CD8-positive, alpha-beta memory T cell (primary cell): ENCODE results near the gene PGRMC2. TPM values are rescaled to one million over a fixed set of nuclear protein-coding genes. Genes with fewer than 3 reads are reported as not detected.

Source experiments
- CTCF ChIA-PET: fragments of 350-600 bp; sonication (Branson Sonifier 250); formaldehyde crosslinking; loops from one replicate; lab custom pipeline; 2021; ENCODE audit warnings: antibody characterized with exemption; lab: Charles Lee
- POLR2A ChIA-PET: fragments of 350-600 bp; sonication (Branson Sonifier 250); formaldehyde crosslinking; loops from one replicate; lab custom pipeline; 2021; ENCODE audit warnings: antibody characterized with exemption; lab: Charles Lee
- DNase-seq, 5 donors: peaks; one replicate each; pipeline versions ENCODE4 v3.0.0 to v3.0.0-alpha.2; 2020 to 2022; ENCODE audit warnings: mixed read lengths in 1 of 5
- H3K27ac ChIP-seq: one replicate; pipeline ENCODE4 v1.7.0; 2013; ENCODE audit warnings: low read depth, mild to moderate bottlenecking, low read length, moderate library complexity
- H3K27me3 ChIP-seq: 2 replicates; pipeline ENCODE4 v1.7.0; 2013; ENCODE audit warnings: low read length, mild to moderate bottlenecking; ENCODE audit not compliant: insufficient read depth, poor library complexity, severe bottlenecking
- H3K36me3 ChIP-seq: 2 replicates; pipeline ENCODE4 v1.7.0; 2013; ENCODE audit warnings: mild to moderate bottlenecking, low read length, moderate library complexity; ENCODE audit not compliant: insufficient read depth
- H3K4me1 ChIP-seq: 2 replicates; pipeline ENCODE4 v1.7.0; 2013; ENCODE audit warnings: mild to moderate bottlenecking, low read length, moderate library complexity; ENCODE audit not compliant: insufficient read depth
- H3K4me3 ChIP-seq: 2 replicates; pipeline ENCODE4 v1.7.0; 2013; ENCODE audit warnings: mild to moderate bottlenecking, low read length
- H3K9me3 ChIP-seq: 2 replicates; pipeline ENCODE4 v1.7.0; 2013; ENCODE audit warnings: mild to moderate bottlenecking, low read length
- H3K27ac Mint-ChIP-seq, 8 donors: one replicate each; pipeline ENCODE4 v1.8.0; 2020 to 2021; ENCODE audit warnings: mixed read lengths in 8 of 8, mild to moderate bottlenecking in 6 of 8, inconsistent platforms in 3 of 8, moderate library complexity in 3 of 8
- H3K27me3 Mint-ChIP-seq, 2 donors: one replicate each; pipeline ENCODE4 v1.8.0; 2020 to 2021; ENCODE audit warnings: mixed read lengths in 2 of 2, mild to moderate bottlenecking in 1 of 2, moderate library complexity in 1 of 2
- H3K36me3 Mint-ChIP-seq, 3 donors: one replicate each; pipeline ENCODE4 v1.8.0; 2020 to 2021; ENCODE audit warnings: mixed read lengths in 3 of 3, inconsistent platforms in 1 of 3, mild to moderate bottlenecking in 1 of 3
- H3K4me1 Mint-ChIP-seq, 3 donors: one replicate each; pipeline ENCODE4 v1.8.0; 2020 to 2021; ENCODE audit warnings: mixed read lengths in 3 of 3, inconsistent platforms in 1 of 3, mild to moderate bottlenecking in 1 of 3
- H3K4me3 Mint-ChIP-seq, 7 donors: one replicate each; pipeline ENCODE4 v1.8.0; 2020 to 2021; ENCODE audit warnings: mixed read lengths in 7 of 7, mild to moderate bottlenecking in 6 of 7, moderate library complexity in 4 of 7, inconsistent platforms in 2 of 7
- H3K9me3 Mint-ChIP-seq, 5 donors: one replicate each; pipeline ENCODE4 v1.8.0; 2020 to 2022; ENCODE audit warnings: mixed read lengths in 5 of 5, mild to moderate bottlenecking in 3 of 5, moderate library complexity in 2 of 5, inconsistent platforms in 1 of 5
- polyA plus RNA-seq: library from polyadenylated mRNA; unstranded; fragments of 300-500 nt; fragmentation: Illumina TruSeq; gene quantifications from one replicate; pipeline ENCODE4 v1.2.3, GENCODE V29; 2021
- total RNA-seq, 2 experiments: library from RNA; stranded (reverse); gene quantifications; one replicate each; pipeline ENCODE4 v1.2.3, GENCODE V29; 2021

PGRMC2 gene
- total RNA-seq (10 to 100 TPM; 36.9 to 40.5 TPM), polyA plus RNA-seq (23.6 TPM)

GRCh38 chr4:128287141-128287870 is at the start of gene PGRMC2:
Gene PGRMC2 (minus strand): TSS chr4:128287813. CDS start chr4:128287790, 23 bp downstream.
- no peaks in the 10 kb centered on the region for H3K27me3 ChIP-seq
- ChIA-PET POLR2A (interaction anchor here (0.6 to 2.3 kb wide), 4 partner anchors 227 to 806 kb away, joined by 4 to 8 read pairs (median 4); partner anchors contain the start of genes ABHD18, LARP1B, MFSD8 and SCLT1), CTCF (no interaction called here)
- DNase-seq: no peak
- H3K36me3 ChIP-seq: no peaks in the 10 kb centered on the region
- Mint-ChIP-seq H3K36me3 (peaks cover 0 to 20% (median 1%) of the 10 kb centered on the region in 3 donors), H3K4me3 (peak within 1 kb of the TSS; percentile 79 to 97 (median 89)), H3K27ac (peak within 1 kb of the TSS; percentile 86 to 100 (median 98)), H3K4me1 (peaks cover 44 to 52% (median 50%) of the 10 kb centered on the region in 3 donors), H3K27me3 (no peaks in the 10 kb centered on the region), H3K9me3 (no peaks in the 10 kb centered on the region)
- H3K9me3 ChIP-seq: no peaks in the 10 kb centered on the region
- H3K27ac ChIP-seq: peak within 1 kb of the TSS; percentile 94
- peak within 1 kb of the TSS; percentile 57 for H3K4me3 ChIP-seq
- peaks cover 24% of the 10 kb centered on the region for H3K4me1 ChIP-seq

GRCh38 chr4:128335541-128335940 is 47.9 kb upstream of the PGRMC2 start:
- H3K9me3 Mint-ChIP-seq: peaks cover 0 to 2% (median 0%) of the 10 kb centered on the region in 5 donors
- Histone ChIP-seq H3K27ac (no peak overlapping the region), H3K36me3 (no peaks in the 10 kb centered on the region), H3K4me1 (no peaks in the 10 kb centered on the region), H3K27me3 (no peaks in the 10 kb centered on the region), H3K9me3 (no peaks in the 10 kb centered on the region), H3K4me3 (no peak overlapping the region)
- ChIA-PET CTCF (no interaction called here), POLR2A (no interaction called here)
- no peaks in the 10 kb centered on the region for H3K27me3 Mint-ChIP-seq
- H3K4me3 Mint-ChIP-seq: no peak overlapping the region
- DNase-seq: no peak
- no peak overlapping the region for H3K27ac Mint-ChIP-seq
- peaks cover 0 to 1% (median 0%) of the 10 kb centered on the region in 3 donors for H3K36me3 Mint-ChIP-seq
- H3K4me1 Mint-ChIP-seq: no peaks in the 10 kb centered on the region

GRCh38 chr4:128334256-128334655 is 46.6 kb upstream of the PGRMC2 start:
- no peak for DNase-seq
- Mint-ChIP-seq H3K4me1 (no peaks in the 10 kb centered on the region), H3K36me3 (peaks cover 0 to 8% (median 2%) of the 10 kb centered on the region in 3 donors), H3K27me3 (no peaks in the 10 kb centered on the region), H3K4me3 (no peak overlapping the region), H3K27ac (no peak overlapping the region), H3K9me3 (peaks cover 0 to 2% (median 0%) of the 10 kb centered on the region in 5 donors)
- H3K36me3 ChIP-seq: no peaks in the 10 kb centered on the region
- H3K9me3 ChIP-seq: no peaks in the 10 kb centered on the region
- no peak overlapping the region for H3K4me3 ChIP-seq
- no peaks in the 10 kb centered on the region for H3K27me3 ChIP-seq
- no peak overlapping the region for H3K27ac ChIP-seq
- ChIA-PET CTCF (no interaction called here), POLR2A (no interaction called here)
- H3K4me1 ChIP-seq: no peaks in the 10 kb centered on the region

GRCh38 chr4:128333309-128334018 is 45.9 kb upstream of the PGRMC2 start:
- CTCF ChIA-PET: no interaction called here
- H3K27me3 ChIP-seq: no peaks in the 10 kb centered on the region

GRCh38 chr4:128332081-128332480 is 44.5 kb upstream of the PGRMC2 start:
- H3K27ac Mint-ChIP-seq: no peak overlapping the region
- no peaks in the 10 kb centered on the region for H3K4me1 Mint-ChIP-seq
- DNase-seq: no peak
- POLR2A ChIA-PET: no interaction called here
- H3K27me3 Mint-ChIP-seq: no peaks in the 10 kb centered on the region
- peaks cover 0 to 2% (median 0%) of the 10 kb centered on the region in 5 donors for H3K9me3 Mint-ChIP-seq
- peaks cover 4 to 20% (median 4%) of the 10 kb centered on the region in 3 donors for H3K36me3 Mint-ChIP-seq
- no peak overlapping the region for H3K4me3 ChIP-seq
- CTCF ChIA-PET: no interaction called here
- H3K9me3 ChIP-seq: no peaks in the 10 kb centered on the region
- no peak overlapping the region for H3K27ac ChIP-seq
- H3K27me3 ChIP-seq: no peaks in the 10 kb centered on the region
- H3K36me3 ChIP-seq: no peaks in the 10 kb centered on the region
- no peaks in the 10 kb centered on the region for H3K4me1 ChIP-seq
- H3K4me3 Mint-ChIP-seq: no peak overlapping the region

More at GRCh38 chr4:128333309-128334018, 45.9 kb upstream of the PGRMC2 start:
- Mint-ChIP-seq H3K36me3 (peaks cover 0 to 14% (median 4%) of the 10 kb centered on the region in 3 donors), H3K4me3 (no peak overlapping the region), H3K4me1 (no peaks in the 10 kb centered on the region), H3K27ac (peak overlapping the region in 1 of 8 donors; percentile 56), H3K9me3 (peaks cover 0 to 2% (median 0%) of the 10 kb centered on the region in 5 donors), H3K27me3 (no peaks in the 10 kb centered on the region)
- Histone ChIP-seq H3K4me1 (no peaks in the 10 kb centered on the region), H3K9me3 (no peaks in the 10 kb centered on the region), H3K36me3 (no peaks in the 10 kb centered on the region), H3K4me3 (no peak overlapping the region), H3K27ac (no peak overlapping the region)
- POLR2A ChIA-PET: no interaction called here
- no peak for DNase-seq

GRCh38 chr4:128329638-128330037 is 42.0 kb upstream of the PGRMC2 start:
- H3K9me3 Mint-ChIP-seq: peaks cover 0 to 2% (median 0%) of the 10 kb centered on the region in 5 donors
- H3K4me3 ChIP-seq: no peak overlapping the region
- H3K27me3 ChIP-seq: no peaks in the 10 kb centered on the region
- H3K4me1 ChIP-seq: no peaks in the 10 kb centered on the region
- ChIA-PET POLR2A (no interaction called here), CTCF (no interaction called here)
- H3K27ac Mint-ChIP-seq: no peak overlapping the region
- DNase-seq: no peak
- H3K27me3 Mint-ChIP-seq: no peaks in the 10 kb centered on the region
- H3K36me3 Mint-ChIP-seq: peaks cover 4 to 20% (median 4%) of the 10 kb centered on the region in 3 donors
- H3K27ac ChIP-seq: no peak overlapping the region
- H3K9me3 ChIP-seq: no peaks in the 10 kb centered on the region
- H3K36me3 ChIP-seq: no peaks in the 10 kb centered on the region
- no peaks in the 10 kb centered on the region for H3K4me1 Mint-ChIP-seq
- H3K4me3 Mint-ChIP-seq: no peak overlapping the region

GRCh38 chr4:128328106-128328505 is 40.5 kb upstream of the PGRMC2 start:
- Histone ChIP-seq H3K9me3 (no peaks in the 10 kb centered on the region), H3K4me1 (no peaks in the 10 kb centered on the region), H3K36me3 (no peaks in the 10 kb centered on the region), H3K27ac (no peak overlapping the region), H3K27me3 (no peaks in the 10 kb centered on the region), H3K4me3 (no peak overlapping the region)
- ChIA-PET POLR2A (no interaction called here), CTCF (no interaction called here)
- DNase-seq: no peak
- H3K36me3 Mint-ChIP-seq: peaks cover 4 to 20% (median 4%) of the 10 kb centered on the region in 3 donors
- H3K4me3 Mint-ChIP-seq: no peak overlapping the region
- no peaks in the 10 kb centered on the region for H3K27me3 Mint-ChIP-seq
- no peaks in the 10 kb centered on the region for H3K4me1 Mint-ChIP-seq
- peaks cover 0 to 2% (median 0%) of the 10 kb centered on the region in 5 donors for H3K9me3 Mint-ChIP-seq
- H3K27ac Mint-ChIP-seq: peak overlapping the region in 1 of 8 donors; percentile 10

- Histone ChIP-seq H3K27ac (no peak overlapping the region), H3K4me3 (no peak overlapping the region), H3K27me3 (no peaks in the 10 kb centered on the region), H3K36me3 (no peaks in the 10 kb centered on the region), H3K9me3 (no peaks in the 10 kb centered on the region), H3K4me1 (no peaks in the 10 kb centered on the region)
- H3K36me3 Mint-ChIP-seq: peaks cover 5 to 7% (median 5%) of the 10 kb centered on the region in 3 donors
- H3K27ac Mint-ChIP-seq: no peak overlapping the region
- no peaks in the 10 kb centered on the region for H3K4me1 Mint-ChIP-seq
- no peaks in the 10 kb centered on the region for H3K9me3 Mint-ChIP-seq
- CTCF ChIA-PET: no interaction called here
- DNase-seq: no peak
- H3K4me3 Mint-ChIP-seq: no peak overlapping the region
- POLR2A ChIA-PET: no interaction called here
- H3K27me3 Mint-ChIP-seq: no peaks in the 10 kb centered on the region
Observed at GRCh38 chr4:128323401-128323800, 35.8 kb upstream of the PGRMC2 start.
